ENCODE results near the gene CREB5.

The CREB5 gene

DNA sequence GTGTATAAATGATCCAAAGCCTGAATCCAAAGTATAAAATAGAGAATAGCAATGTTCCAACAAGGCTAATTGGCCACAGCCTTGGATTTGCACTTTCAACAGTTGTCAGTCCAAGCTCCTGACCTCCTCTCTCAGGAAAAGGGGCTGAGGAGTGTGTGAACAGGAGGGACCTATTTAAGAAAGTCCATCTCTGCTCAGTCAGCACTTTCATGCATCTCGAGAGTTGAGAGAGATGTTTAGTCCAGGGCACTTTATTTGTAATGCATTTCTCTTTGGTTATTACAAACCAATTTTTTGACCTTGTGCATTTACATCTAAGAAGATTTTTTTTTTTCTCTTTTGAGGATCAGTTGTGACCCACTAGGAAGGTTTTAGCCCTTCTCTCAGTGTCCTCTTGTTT is 244.2 kb downstream of the CREB5 start:
- no peak for DNase-seq

GRCh38 chr7:28658381-28658780 is 246.1 kb downstream of the CREB5 start:
- DNase-seq, result no peak

- DNase-seq, result no peak
Measured at GRCh38 chr7:28660132-28660531, 247.8 kb downstream of the CREB5 start.

GRCh38 chr7:28661826-28662595 is 249.7 kb downstream of the CREB5 start:
- DNase-seq, result no peak

- no peak for DNase-seq
Measured at GRCh38 chr7:28666154-28666553, 253.8 kb downstream of the CREB5 start.

DNA sequence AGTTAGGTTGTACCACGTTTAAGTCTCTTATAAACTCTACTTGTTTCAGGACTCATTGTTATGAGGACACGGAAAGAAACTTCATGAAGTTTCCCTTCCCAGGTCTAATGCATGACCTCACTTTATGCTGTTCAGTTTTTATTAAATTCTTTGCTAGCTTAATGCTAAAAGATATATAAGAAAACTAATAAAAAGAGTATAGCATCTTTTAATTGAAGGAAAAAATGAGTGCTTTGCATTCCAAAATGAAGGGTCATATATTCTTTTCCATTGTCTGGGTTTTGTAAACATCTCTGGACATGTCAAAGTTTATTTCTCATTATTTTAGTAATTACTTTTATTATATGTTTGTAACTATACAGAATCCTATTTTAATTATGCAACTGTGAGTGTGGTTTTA is 255.8 kb downstream of the CREB5 start:
- no peak for DNase-seq

DNA sequence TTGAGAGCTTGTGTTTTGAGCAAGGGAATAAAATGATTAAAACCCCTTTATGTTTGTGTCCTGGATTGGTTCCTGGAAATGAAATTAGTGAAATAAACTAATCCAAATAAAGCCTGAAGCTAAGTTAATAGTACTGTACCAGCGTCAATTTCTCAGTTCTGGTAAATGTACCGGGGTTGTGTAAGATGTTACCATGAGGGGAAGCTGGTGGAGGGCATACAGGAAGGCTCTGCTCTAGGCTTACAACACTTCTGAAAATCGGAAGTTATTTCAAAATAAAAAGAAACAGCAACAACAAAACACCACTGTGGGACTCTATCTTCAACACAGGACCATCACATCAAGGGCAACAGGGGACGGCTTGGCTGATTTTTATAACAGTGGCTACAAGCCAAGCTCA is 257.0 kb downstream of the CREB5 start:
- DNase-seq, result no peak

DNA sequence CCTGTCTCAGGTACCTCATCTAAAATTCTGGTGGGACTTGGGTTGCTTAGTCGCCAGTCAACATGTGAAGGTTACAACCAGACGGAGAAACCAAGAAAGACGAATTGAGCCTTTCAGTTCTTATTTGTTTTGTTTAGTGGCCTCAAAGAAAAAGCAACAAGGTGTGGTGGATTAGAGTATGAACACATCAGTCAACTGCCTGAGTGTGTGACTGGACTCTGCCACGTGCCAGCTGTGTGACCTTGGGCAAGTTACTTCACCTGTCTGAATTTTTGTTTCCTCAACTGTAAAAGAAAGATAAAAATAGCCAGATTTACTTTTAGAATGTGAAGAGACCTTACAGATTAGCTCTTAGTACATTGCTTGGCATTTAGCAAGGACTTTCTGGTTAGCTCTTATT is 259.2 kb downstream of the CREB5 start:
- no peak for DNase-seq

- DNase-seq, result no peak
Measured at GRCh38 chr7:28672397-28672797, 260.1 kb downstream of the CREB5 start.

GRCh38 chr7:28674359-28674782 is 262.1 kb downstream of the CREB5 start:
- DNase-seq, result no peak

- no peak for DNase-seq
Measured at GRCh38 chr7:28675429-28675828, 263.1 kb downstream of the CREB5 start.

GRCh38 chr7:28677668-28678067 is 265.4 kb downstream of the CREB5 start:
- no peak for DNase-seq

DNA sequence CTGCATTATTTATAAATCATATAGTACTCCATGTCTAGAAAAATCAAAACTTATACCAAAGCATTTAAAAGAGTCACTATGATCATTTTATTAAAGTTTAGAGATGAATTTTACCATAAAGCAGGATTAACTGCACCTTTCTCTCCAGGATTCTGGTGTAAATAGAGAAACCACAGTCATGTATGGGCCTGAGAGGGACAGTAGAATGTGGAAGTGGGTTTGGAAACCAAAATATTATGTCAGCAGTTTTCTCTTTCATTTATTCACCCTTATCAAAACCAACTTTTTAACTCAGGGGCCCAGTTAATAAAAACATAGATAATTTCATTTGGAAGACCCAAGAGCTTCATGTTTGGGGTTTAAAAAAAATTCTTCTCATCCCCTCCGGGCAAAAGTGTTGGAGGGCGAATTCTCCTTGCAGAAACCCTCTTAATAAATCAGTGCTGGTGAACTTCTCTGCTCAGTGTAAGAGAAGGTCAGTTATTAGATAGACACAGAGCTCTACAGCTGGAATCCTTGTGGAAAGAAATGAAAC is 266.2 kb downstream of the CREB5 start:
- no peak for DNase-seq

- no peak for DNase-seq
Measured at GRCh38 chr7:28681693-28682310, 269.5 kb downstream of the CREB5 start.

GRCh38 chr7:28682801-28683200 is 270.5 kb downstream of the CREB5 start:
- no peak for DNase-seq

DNA sequence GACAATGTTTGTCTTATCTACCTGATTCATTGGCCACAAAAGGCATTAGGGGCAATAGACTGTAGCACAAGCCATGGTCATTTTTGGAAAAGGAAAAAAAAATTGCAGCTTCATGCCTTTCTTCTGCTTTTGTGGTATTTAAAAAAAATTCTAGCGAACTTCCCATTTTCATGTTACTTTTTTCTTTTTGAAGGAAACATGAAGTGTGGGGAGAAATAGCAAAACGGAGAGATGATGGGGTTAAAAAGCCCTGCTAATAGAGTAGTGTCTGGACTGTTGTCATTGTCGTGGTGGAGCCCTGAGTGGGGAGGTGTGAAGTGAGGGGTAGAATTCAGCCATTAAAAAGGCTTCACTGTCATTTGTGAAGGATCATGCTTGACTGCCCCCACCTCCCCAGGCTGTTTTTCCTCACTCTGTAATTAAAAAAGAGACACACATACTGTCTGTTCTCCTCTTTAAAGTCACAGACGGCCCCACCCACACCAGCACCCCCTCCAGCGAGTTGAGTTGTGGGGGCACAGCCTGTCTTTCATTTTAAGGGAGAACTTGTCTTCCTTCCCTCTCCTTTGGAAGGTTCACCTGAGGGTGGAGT is 272.4 kb downstream of the CREB5 start:
- DNase-seq, result no peak

DNA sequence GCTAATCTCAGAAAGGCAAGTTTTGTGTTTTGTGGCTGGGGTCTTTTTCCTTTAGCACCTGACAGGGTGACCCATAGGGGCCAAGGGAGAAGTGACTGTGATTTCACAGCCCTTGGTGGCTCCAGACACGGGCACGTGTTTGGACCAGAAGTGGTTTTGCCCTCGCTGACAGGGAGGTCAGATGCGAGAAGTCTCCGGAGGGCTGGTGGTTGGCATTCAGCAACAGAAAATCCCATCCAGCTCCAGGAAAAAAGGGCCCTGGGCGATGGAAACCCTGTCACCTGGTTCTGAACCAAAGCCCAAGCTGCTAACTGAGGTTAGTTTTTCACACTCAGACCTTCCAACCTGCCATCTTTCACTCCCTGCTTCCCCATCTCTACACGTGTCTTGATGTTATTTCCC is 272.9 kb downstream of the CREB5 start:
- DNase-seq, result no peak

DNA sequence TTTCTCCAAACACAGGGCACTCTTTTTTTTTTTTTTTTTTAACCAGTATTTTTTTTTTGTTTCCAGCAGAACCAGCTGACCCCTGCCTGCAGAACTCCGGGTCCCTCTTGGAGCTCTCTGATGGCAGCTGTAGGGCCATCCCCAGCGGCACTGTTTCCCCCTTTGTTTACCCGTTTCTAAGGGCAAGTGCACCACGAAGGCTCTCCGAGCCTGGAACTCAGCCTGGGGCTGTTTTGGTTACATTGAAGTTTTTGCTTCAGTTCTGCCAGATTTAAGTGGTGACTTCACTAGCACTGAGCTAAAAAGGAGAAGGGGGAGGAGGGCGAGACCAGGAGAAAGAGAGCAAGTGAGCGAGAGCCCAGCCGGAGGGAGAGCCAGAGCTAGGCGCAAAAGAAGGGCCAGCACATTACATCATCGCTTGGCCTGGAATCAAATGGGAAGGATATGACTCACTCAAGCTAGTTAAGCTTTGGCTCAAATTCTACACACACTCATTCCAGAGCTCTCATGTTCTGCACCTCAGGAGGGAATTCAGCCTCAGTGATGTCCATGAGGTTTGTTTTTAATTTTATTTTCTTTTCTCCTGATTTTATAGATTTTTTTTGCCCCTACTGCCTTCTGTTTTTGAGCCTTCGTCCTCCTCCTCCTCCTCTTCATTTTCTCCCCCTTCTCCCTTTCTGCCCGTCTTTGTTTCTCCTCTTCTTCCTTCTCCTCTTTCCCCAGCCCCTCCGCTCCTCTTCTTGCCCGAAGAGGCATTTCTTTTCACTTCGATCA is 273.5 kb downstream of the CREB5 start:
- peak; percentile 95 for DNase-seq

GRCh38 chr7:28686418-28686800 is 274.1 kb downstream of the CREB5 start:
- DNase-seq, result peak; percentile 30

- DNase-seq, result no peak
Measured at GRCh38 chr7:28687537-28687936, 275.2 kb downstream of the CREB5 start.

- DNase-seq, result no peak
Measured at GRCh38 chr7:28688174-28688573, 275.9 kb downstream of the CREB5 start.

GRCh38 chr7:28688651-28689050 is 276.3 kb downstream of the CREB5 start:
- DNase-seq, result no peak
